HG03135 (cell line): ENCODE data around the gene MNX1.

Source experiments
- ATAC-seq: cut with Tn5 transposase; IDR thresholded peaks from one replicate; pipeline ENCODE4 v1.9.1; 2021; ENCODE audit warnings: mild to moderate bottlenecking, moderate library complexity; ENCODE audit not compliant: unreplicated experiment

MNX1 gene

DNA sequence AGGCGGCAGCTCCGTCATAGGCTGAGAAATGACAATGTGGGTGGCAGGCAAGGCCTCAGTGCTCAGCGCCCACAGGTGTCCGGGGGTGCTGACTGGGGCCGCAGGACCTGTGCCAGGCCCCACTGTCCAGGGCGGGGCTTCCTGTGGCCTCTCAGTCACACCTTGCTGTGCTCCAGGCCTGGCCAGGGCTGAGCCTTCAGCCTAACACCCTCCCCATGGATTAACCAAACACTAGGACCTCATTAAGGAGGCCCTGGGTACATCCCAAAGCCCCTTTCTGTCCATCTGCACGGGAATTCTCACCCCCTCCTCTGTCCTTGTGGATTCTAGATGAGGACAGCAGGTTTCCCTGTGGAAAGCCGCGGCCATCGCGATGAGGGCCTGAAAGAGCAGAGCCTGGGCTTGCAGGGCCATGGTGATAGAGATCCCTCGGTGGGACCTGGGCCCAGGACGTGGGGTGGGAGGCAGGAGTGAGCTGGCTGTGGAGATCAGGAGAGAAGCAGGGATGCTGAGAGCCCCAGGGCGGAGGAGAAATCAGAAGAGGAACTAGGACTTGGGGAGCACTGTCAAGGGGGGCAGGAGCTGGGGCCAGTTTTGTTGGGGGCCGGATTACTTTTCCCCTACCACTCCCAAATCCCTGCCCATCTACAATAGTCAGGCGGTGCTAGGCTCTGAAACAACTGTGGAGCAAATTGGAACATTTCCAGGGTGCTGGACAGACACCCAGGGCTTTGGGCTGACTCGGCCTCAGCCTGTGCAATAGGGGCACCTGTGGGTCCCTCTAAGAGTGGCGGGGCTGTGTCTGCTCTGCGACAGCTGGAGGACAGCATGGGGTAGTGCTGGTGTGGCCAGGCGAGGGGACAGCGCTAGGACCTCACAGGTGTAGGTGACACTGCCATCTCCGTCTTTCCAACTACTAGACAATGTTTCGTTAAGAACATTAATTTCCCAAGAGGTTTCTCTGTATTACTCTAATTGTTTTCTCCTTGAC is 23.3 kb upstream of the MNX1 start:
- ATAC-seq: no peak

GRCh38 chr7:157032644-157033482 is 22.4 kb upstream of the MNX1 start:
- no peak for ATAC-seq

DNA sequence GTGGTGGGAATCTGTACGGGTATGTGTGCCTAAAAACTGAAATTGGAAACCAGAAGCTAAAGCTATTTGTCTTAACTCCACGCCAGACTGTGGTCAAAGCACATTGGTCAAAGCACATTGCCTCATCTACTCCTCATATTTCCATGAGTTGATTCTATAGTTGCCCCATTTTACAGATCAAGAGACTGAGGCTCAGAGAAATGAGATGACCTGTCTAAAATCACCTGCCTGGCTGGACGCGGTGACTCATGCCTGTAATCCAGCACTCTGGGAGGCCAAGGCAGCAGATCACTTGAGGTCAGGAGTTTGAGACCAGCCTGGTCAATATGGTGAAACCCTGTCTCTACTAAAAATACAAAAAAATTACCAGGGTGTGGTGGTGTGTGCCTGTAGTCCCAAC is 21.7 kb upstream of the MNX1 start:
- ATAC-seq: no peak

GRCh38 chr7:157028199-157028903 is 17.9 kb upstream of the MNX1 start:
- ATAC-seq: no peak

GRCh38 chr7:157027568-157028198 is 17.2 kb upstream of the MNX1 start:
- ATAC-seq: no peak

- ATAC-seq: no peak
Observed at GRCh38 chr7:157024716-157025115, 14.3 kb upstream of the MNX1 start.

DNA sequence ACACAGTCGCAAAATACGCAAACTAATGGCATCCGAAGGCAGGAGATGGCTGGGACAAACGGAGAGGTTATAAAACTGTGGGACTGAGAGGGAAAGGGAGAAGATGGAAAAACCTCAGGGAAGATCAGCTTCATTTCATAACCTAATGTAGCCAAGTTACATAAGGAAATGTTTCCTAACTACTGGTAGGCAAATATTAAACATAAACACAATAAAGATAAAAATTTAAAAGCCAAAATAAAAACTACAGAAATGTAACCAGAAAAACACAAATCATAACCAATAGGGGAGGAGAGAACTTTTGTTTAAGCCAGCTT is 13.1 kb upstream of the MNX1 start:
- ATAC-seq: no peak

DNA sequence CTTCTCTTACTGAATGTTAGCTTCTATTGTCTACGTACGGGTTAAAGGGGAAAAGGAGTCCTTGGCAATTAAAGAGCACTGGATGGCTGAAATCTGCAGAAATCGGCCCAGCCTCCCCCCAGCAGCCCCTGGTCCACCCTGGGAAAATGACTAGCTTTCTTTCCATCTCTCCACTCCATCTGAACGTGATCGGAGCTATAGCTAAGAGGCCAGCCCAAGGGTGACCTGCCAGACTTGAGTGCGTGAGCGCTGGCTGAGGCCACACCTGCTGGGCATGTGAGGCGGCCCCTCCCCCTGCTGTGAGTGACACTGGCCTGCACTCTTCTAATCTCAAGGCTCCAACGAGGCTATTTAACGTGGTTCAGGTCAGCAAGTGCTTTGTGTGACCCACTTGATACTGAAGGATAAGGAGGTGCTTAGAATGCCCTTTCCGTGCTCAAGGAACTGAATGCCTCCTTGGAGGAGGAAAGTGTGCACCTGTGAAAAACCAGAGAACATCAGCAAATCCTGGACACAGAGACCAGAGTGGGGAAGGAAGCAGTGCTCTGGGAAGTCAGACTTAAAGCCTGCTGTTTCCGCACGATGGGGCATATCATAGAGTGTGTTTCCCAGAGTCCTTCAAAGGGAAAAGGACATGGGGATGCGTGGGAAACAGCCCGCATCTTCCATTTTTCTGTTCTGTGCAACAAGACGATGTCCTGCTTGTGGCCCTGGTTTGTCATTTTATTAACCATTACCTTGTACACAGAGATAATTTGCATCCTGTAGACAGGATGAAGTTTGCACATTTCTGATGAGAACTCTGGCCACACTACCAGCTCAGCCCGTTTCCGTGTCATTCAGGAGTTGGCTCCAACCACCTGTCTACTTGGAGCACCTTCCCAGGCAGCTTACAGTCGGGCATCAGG is 12.5 kb upstream of the MNX1 start:
- no peak for ATAC-seq

DNA sequence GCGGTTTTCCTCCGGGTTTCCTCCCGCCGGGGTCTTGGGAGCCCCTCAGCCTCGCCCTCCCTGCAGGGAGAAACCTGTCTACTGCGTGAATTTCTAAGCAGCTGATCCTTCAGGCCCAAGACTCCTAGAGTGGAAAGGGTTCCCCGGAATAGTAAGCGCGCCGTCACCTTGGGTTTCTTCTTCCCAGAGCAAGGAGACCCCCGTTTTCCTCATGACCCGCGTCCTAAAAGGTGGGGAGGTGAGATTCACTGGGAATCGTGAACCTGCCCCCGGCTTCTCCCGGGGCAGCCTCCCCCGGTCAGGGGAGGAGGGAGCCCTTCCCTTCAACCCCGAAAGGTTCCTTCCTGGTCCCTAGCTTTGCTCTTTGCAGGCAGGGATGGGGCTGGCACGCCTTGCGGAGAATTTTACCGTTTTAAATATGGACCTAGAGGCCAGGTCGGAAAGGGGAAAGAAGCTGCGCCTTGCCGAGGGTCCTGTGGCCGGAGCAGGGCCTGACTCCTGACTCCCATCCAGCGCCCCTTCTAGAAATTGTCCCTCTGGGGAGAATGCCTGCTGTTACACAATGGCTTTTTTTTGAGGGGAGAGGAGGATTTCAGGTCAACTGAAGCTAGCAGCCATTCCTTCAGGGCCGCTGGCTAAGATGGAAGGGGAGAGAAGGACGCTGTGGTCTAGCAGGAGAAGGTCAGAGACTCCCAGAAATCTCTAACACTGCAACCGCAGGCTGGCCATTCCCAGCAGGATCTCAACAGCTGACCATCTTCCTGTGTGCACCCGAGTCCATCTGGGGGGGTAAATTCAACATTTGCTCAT is 11.6 kb upstream of the MNX1 start:
- ATAC-seq: no peak

DNA sequence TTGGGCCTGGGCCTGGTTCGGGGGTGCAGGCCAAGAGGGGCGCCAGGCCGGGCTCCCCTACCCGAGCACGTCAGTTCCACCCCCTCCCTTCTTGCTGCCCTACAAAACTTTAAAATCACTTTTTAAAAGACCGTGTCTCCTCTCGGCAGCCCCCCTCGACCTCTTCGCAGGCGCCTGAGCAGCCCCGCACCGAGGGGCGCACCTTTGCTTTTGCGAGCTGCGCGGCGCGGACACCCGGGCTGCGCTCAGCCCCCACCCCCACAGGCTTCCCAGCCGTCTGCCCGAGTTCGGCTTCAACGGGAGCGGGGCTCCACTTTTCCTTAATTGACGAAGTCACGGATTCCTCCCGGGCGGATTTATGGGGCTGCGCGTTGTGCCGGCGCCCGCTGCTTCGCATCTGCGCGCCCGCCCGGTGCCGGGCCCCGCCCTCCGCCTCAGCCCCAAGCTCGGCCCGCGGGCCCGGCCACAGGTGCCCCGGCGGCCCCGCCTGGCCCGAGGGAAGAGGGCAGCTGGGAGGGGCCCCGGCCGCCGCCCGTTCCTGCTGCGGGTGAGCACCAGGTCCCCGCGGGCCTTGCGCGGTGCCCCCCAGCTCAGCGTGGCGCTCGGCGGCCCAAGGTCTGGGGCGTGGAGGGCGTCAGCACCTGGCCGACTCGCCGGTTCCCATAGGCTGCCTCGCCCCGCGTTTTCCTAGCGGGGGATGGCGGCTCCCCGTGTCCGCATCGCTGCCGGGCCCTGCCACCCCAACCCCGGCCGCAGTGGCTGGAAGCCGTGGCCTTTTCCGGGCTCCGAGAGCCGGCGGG is 10.8 kb upstream of the MNX1 start:
- ATAC-seq: no peak

DNA sequence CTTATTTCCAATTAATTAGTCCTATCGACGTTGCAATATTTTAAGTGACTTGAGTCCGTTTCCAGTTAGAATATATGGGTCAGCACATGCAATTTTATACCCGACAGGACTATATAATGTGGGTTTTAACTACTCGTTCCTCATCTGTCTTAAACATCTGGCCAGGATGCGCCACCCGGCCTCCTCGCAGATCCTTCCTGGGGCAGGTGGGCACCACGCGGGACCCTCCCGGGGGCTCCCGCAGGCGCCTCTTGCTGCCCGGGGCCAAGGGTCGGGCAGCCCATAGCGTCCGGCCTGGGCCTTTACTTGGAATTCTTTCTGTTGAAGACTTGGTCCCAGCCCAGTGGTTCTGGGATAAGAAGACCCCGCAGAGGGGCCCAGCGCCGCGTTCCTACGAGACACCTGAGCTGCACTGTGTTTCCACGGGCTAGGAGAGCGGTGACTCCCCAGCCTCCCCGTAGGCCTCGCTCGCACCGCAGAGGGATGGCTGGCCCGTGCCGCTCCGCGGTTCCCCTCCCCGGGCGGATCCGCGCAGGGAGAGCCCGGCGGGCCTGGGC is 10.1 kb upstream of the MNX1 start:
- ATAC-seq: no peak

DNA sequence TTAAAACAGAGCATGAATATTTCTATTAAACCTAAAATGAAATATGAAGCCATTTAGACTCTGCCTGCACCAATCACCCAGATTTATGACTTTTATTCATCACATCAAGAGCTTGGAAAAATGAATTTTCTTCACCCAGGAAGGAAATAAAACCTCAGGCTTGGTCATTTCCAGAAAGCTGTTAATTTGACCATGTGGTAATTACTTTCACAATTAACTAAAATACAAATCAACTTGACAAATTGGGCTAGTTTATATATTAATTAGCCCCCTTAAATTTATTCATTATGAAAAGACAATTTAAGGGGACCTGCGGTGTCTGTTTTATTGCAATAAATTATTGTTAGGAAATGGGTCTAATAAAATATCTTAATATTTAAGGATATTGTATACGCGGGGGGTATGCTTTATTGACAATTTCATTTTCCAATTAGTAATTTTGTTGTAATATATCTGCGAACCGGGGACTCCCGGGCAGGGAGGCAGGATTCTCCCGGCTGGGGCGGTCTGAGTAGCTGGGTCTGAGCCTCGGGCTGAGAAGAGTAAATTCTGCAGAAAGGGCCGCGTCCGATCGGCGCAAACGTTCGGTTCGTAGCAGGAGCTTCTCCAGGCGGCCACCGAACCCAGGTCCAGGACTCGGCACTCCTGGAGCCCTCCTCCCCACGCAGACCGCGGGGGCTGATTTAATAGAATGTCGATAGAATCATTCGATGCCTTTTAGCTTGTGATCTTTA is 9.4 kb upstream of the MNX1 start:
- no peak for ATAC-seq

DNA sequence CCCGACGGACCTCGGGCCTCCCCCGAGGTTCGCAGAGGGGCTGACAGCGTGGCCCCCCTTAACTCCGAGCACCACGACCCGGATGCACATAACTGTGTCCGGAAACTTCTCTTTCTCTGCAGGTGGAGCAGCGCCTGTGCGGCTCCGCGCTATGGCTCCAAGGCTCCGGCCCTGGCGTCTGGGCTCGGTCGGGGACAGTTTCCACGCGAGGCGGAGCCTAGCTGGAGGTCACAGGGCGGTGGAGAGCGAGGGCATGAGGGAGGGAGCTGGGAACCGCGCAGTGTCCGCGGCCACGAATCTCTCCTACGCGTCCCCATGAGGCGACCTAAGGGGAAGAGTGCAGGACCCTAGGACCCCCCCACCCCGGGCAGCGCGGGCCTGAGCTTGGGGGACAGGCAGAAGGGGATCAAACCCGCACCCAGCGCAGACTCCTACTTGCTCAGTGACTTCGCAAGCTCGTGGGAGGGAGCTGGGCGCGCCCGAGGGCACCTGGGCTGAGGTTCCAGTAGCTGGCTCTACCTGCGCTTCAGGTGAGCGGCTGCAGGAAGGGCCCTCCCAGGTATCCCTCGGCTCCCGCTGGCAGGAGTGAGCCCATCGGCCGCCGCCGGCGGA is 8.6 kb upstream of the MNX1 start:
- ATAC-seq: no peak

DNA sequence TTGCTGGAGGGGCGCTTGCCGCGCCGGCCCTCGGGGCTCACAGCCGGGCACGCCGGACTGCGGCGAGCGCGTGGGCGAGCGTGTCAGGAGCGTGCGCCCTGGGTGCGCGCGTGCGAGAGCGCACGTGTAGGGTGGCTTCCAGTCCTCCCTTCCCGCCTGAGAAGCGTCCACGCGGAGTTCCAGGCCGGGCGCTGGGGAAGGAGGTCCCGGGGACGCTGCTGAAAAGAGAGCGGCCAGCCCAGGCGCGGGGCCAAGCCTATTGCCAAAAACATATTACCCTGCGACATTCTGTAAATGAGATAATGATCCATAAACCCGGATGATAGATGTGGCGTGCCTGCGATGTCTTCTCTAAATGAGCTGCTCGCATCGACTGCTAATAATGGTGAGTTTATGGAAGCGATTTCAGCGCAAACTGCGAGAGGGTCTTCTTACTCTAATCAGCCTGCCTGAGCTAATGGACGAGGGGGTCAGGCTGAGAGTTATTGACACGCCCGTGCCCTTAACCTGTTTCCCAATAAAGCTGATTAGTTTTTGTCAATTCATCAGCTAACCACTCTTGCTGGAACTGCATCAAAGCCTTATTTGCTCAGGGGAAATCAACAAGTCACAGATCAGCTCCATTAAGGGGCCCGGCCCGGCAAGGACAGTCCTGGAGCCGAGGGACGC is 8.0 kb upstream of the MNX1 start:
- ATAC-seq: no peak

DNA sequence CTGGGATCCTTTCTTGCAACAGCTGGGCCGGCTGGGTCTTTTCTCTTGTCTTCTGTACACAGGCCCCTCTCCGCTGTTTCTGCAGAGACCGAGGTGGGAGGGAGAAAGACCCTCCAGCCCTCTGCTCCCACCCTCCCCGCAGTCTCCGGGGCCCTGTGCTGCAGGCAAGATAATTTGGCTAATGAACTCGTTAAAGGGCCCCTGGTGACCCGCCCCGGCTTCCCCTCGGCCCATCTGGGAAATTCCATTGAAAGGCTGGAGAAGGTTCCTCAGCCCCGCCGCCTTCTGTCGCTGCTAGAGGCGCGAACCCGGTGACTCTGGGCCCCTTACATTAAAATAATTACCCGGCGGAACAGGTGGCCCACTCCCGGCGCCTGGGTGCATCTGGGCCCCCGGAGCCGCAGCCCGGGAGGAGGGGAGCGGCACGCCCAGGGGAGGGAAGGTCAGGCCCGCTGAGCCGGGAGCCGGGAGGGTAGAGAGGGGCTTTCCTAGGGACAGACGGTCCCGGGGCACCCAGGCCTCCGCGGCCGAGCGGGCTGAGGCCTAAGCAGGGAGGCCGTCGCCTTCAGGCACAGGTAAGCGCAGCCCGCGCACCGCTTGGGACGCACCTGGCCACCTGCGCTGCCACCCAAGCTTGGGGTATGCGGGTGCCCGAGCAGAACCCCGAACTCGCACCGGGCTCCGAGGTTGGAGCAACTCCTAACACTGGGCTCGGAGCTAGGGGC is 7.3 kb upstream of the MNX1 start:
- ATAC-seq: no peak

DNA sequence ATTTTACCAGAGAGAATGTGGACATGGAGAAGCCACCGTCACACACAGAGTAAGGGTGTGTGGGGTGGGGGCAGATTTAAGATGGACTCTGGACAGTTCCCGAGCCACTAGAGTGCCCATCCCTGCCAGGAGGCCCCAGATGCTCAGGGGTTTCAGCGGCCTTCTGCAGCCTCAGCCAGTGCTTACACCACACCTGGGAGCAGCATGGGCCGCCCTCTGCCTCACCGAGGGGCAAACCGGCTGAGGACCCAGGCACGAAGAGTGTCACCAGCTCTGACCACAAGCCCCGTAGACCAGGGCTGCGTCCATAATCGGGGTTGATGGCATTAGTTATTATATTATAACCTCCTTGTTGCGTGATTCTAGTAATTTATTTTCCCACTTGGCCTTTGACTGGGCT is 6.7 kb upstream of the MNX1 start:
- ATAC-seq: no peak
